T-helper 9 cell (primary cell): Measurements from ENCODE around the gene TMC8.
A peak's percentile ranks its signal among the peaks of the same experiment; 100 is the strongest.
"Not testable (repeated sequence)": the region's sequence is repeated elsewhere in the genome, so short reads cannot be mapped to it uniquely, and the experiment has no call there.

ENCODE experiments used
- DNase-seq: peaks from one replicate; pipeline ENCODE4 v3.0.0-alpha.2; 2020
- total RNA-seq, 2 donors: gene quantifications; one replicate each; lab custom pipeline; 2026; lab: John Stamatoyannopoulos, UW

The TMC8 gene, protein sequence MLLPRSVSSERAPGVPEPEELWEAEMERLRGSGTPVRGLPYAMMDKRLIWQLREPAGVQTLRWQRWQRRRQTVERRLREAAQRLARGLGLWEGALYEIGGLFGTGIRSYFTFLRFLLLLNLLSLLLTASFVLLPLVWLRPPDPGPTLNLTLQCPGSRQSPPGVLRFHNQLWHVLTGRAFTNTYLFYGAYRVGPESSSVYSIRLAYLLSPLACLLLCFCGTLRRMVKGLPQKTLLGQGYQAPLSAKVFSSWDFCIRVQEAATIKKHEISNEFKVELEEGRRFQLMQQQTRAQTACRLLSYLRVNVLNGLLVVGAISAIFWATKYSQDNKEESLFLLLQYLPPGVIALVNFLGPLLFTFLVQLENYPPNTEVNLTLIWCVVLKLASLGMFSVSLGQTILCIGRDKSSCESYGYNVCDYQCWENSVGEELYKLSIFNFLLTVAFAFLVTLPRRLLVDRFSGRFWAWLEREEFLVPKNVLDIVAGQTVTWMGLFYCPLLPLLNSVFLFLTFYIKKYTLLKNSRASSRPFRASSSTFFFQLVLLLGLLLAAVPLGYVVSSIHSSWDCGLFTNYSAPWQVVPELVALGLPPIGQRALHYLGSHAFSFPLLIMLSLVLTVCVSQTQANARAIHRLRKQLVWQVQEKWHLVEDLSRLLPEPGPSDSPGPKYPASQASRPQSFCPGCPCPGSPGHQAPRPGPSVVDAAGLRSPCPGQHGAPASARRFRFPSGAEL
- 227 to 777 reads per million in 2 donors for total RNA-seq

- peak; percentile 66 for DNase-seq
These were observed at the start of gene TMC8 for GRCh38 chr17:78130437-78131101. TMC8 (plus strand) TSS chr17:78130771; CDS start chr17:78131589, 818 bp downstream.

DNA sequence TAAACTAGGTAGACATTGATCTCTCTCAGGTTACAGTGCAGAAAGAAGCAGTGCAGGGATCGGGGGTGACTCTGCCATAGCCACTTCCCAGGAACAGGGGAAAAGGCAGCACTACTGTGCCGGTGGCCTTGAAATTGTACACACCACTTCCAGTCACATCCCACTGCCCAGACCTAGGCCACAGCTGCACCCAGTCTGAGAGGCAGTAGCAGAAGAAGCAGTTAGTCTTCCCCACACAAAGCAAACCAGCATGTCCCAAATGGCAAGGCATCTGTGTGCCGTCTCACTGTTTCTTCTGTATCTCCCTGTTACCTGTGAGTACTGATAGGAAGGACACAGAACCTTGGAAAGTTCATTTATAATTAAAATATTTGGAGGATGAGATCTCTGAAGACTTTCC lies 49.0 kb upstream of the TMC8 start:
- DNase-seq: no peak

- not testable (repeated sequence) for DNase-seq
These were observed 48.2 kb upstream of the TMC8 start for GRCh38 chr17:78082355-78082872.

DNA sequence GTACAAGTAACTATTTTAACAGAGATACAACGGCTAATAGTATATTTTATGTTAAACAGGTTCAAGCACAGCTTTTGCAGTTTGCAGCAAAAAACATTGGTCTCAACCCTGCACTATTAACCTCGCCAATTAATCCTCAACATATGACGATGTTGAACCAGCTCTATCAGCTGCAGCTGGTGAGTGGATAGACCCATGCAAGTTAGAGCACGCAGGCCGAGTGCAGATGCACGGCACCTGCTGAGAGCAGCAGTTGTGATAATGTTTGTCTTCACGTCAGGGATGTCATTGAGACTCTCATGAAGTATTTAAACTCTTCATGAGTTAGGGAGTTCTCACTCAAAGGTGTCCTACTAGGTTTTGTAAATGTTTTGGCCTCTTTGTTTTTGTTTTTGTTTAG lies 47.6 kb upstream of the TMC8 start:
- no peak for DNase-seq

DNA sequence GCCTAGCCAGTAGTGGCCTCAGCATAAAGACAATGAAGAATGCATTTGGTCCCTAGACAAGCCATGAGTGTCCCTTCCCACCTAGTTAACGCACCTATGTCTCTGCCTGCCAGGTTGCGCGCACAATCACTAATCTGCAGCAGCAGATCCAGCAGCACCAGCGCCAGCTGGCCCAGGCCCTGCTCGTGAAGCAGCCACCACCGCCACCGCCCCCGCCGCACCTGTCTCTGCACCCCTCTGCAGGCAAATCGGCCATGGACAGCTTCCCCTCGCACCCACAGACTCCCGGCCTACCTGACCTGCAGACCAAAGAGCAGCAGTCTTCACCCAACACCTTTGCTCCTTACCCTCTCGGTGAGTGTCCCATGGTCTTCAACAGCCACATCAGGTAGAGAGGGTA lies 43.8 kb upstream of the TMC8 start:
- no peak for DNase-seq

- DNase-seq: no peak
These were observed 42.0 kb upstream of the TMC8 start for GRCh38 chr17:78088529-78088928.

DNA sequence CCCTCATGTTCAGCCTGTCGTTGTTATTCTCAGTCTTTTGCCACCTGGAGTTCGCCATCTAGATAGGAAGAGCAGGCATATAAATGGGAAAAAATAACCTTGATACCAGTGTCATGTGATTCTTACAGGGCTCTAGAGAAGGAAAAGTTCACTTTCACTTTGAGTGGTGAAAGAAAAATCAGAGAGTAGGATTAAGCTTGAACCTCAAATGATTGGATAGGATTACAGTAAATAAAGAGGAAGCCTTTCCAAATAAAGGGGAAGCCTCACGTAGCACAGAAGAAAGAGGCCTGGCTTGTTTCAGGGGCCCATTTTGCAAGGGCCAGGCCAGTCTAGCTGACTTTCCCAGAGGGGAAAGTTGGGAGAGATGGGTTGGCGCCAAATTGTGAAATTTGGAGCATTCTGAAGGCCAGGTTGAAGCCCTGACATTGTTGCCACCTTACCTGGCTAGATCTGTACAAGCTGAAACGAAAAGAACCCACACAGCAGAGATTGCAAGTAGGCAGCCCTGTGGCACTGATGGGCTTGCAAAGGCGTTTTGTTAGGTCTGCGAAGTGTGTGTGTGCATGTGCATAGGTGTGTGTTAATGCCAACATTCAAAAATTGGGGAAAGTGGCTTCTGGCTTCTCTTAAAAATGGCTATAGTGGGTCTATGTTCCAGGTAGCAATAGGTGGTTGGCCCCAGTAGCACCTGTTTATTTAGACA lies 40.8 kb upstream of the TMC8 start:
- DNase-seq: no peak

- DNase-seq: no peak
These were observed 37.7 kb upstream of the TMC8 start for GRCh38 chr17:78092794-78093324.

DNA sequence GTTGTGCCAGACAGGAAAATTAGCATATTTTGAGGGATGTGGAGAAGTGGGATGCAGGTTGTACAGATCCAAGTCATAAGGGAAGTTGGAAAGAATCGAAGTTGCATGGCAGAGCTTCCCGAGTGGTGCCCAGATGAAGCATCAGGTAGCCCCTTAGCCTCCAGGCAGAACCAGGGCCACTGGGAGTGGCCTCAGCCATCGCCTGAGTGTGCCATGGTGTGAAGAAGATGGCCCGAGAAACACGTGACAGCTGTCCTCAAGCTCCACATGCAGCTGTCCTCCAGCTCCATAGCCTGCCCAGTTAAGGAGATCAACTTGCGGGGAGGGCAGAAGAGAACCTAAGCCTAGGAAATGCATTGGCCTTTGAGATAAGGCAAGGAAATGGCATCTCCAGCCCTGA lies 35.5 kb upstream of the TMC8 start:
- DNase-seq: no peak

DNA sequence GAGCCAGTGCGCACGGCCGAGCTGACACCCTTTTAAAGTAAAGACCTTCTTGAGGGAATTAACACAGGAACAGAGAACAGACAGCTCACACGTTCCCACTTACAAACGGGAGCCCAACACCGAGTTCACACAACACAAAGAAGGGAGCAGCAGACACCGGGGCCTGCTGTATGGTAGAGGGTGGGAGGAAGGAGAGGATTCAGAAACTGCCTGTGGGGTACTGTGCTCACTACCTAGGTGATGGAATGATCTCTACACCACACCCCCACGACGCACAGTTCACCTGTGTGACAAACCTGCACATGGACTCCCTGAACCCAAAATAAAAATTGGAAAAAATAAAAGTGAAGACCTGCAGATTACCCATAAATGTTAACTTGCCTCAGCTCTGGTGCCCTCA lies 34.5 kb upstream of the TMC8 start:
- DNase-seq: no peak

- no peak for DNase-seq
These were observed 29.5 kb upstream of the TMC8 start for GRCh38 chr17:78101112-78101511.

- no peak for DNase-seq
These were observed 29.0 kb upstream of the TMC8 start for GRCh38 chr17:78101542-78101941.

DNA sequence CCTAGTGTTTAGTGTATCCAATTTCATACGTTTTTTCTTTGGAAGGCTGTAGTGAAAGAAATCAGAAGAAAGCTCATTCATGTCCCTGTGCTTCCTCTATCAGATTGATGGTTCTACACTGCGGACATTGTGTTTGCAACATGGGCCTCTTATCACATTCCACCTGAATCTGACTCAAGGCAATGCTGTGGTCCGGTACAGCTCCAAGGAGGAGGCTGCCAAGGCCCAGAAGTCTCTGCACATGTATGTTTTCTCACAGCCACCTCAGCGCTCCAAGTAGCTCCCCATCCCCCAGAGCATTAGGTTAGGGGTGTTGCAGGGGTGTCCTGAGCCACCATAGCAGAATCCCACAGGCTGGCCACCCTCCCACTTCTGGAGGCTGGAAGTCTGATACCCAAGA lies 27.3 kb upstream of the TMC8 start:
- no peak for DNase-seq

DNA sequence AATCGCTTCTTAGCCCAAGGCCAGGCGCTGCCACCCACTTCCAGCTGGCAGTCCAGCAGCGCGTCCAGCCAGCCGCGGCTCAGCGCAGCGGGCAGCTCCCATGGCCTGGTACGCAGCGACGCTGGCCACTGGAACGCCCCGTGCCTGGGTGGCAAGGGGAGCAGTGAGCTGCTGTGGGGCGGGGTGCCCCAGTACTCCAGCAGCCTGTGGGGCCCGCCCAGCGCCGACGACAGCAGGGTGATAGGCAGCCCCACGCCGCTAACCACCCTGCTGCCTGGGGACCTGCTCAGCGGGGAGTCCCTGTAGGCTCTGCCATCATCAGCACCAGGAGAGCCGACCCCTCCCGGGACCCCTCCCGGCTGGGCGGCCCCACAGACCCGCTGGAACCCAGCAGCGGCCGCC lies 26.0 kb upstream of the TMC8 start:
- no peak for DNase-seq

GRCh38 chr17:78105101-78105500 lies 25.5 kb upstream of the TMC8 start:
- DNase-seq: no peak

GRCh38 chr17:78105551-78105950 lies 25.0 kb upstream of the TMC8 start:
- no peak for DNase-seq

DNA sequence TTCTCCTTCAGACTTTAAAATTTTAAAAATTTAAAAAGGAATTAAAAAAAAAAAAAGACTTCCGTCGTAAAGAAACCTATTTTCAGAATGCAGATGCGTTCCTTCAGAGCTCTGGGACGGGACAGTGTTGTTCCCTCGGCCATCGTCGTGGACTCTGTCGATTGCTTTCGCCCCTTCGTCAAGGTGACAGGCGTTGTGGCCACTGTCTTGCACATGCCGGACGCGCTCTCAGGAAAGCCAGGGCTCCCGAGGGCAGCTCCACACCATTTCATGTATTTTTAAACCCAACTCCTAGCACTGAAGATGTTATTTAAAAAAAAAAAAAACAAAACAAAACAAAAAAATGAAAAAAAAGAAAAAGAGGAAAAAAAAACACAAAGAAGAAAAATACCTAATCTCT lies 24.4 kb upstream of the TMC8 start:
- DNase-seq: no peak

DNA sequence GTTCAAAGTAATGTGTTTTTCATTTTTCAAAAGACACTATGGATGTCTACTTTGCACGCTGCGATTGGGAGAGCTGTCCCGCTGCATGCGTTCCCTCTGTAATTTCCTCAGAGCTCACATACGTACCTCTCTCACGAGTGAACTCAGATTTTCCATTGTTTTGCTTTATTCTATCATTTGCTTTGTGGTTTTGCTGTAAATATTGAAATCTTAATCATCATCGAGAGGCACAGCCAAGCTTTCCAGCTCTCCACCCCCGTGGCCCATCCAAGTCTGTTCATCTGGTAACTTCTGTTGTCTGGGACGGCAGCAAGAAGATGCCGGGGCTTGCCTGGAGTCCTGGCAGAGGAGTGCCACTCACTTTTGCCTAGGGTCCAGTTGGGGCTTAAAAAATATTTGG lies 23.1 kb upstream of the TMC8 start:
- DNase-seq: no peak

DNA sequence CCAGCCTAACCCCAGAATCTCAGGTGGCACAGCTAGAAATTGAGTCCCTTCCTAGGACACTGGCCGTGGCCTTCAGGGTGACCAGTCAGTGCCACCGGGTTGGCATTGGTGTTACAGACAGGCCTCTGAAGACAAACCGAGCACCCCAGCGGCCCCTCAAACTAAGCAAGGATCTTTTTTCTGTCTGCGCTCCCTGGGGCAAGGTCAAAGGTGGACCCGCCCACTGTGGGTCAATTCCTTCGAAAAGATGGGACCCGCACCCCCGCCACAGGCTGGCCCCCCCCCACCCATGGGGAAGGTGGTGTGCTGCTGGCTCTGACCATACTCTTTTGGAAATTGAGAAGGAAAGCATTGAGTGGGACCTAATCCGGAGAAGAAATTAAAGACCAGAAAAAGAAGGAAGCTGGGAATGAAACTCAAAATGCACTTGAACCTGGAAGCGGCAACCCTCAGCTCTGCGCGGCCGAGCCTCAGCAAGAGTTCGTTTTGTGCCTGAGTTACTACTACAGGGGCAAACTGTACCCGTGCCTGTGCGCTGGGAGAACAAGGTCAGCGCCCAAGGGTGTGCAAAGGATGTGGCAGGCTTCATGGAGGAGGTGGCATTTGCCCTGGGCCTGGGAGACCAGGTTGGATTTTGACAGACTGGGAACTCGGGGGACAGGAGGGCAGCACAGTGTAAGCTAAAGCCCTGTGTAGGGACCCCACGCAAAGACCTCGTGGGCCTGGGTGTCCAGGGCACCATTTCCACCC lies 22.4 kb upstream of the TMC8 start:
- DNase-seq: no peak

- DNase-seq: no peak
These were observed 21.7 kb upstream of the TMC8 start for GRCh38 chr17:78108726-78109488.

GRCh38 chr17:78109489-78109761 lies 21.1 kb upstream of the TMC8 start:
- DNase-seq: no peak
